ENCODE results near the gene EPAS1.

Gene EPAS1

DNA sequence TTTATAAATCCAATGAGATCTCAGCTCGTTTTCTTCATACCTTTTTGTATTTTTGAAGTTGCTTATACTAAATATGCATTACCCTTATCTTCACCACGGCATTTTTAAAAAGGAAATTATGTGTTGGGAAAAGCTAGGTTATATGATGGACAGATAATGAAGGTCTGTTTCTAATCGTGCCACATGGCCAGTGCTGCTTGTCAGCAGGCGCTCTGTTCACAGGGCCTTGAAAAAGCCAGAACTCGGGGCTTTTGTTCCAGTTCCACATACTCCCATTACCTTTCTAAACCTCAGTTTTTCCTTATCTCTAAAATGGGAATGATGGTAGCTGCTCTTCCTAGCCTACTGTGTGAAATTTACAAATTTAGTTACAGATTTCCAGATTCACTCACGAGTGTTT, 42.0 kb downstream of the EPAS1 start:
- DNase-seq (ENCODE audit: low read depth, low spot score), result no peak

DNA sequence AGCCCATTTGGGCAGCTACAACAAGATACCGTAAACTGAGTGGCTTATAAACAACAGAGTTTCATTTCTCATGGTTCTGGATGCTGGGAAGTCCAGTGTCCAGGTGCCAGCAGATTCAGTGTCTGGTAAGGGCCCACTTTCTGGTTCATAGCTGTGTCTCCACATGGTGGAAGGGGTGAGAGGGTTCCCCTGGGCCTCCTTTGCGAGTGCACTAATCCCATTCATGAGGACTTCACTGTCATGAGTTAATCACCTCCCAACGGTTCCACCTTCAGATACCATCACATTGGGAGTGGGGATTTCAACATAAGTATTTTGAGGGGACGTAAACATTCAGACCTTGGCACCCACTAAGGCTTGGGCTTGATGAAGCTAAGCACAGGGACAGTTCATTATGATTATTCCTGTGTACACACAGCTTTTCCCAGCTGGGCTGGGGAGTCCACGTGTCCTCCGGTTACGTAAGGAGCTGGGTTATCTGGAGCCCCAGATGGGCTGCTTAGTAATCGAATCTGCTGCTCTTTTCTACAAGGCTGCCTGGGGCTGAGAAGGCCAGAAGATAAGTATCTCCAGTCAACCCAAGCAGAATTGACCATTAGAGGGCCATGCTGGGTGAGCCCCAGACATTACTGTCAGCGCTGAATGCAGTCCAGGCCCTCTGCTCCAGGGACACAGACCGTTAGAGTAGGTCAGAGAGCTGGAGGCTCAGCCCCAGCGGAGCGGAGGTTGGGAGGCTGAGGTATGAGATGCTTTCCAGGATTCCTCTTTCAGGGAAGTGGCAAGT, 42.7 kb downstream of the EPAS1 start:
- peak; percentile 78 for DNase-seq (ENCODE audit: low read depth, low spot score)

DNA sequence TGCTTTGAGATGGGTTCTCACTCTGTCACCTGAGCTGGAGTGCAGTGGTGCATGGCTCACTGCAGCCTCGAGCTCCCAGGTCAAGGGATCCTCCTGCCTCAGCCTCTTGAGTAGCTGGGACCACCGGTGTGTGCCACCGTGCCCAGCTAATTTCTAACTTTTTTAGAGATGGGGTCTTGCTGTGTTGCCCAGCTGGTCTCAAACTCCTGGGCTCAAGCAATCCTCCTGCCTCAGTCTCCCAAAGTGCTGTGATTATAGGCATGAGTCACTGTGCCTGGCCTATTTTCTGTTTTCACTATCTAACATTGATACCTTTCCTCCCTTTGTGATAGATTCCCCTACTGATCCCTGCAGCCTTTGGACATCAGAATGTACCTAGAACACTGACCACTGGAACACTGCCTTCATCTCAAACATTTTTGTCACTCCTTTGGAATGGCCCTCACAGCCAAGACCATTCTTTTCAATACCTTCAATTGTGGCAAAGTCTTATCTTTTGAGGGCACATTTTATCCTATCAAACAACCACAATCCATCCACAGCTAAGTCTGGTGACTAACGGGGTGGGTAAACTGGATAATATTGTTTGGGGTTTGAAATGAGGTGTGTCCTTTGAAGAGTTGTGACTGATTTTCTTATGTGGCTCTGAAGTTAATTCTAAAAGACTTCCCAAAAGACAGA, 43.7 kb downstream of the EPAS1 start:
- DNase-seq (ENCODE audit: low read depth, low spot score), result no peak

DNA sequence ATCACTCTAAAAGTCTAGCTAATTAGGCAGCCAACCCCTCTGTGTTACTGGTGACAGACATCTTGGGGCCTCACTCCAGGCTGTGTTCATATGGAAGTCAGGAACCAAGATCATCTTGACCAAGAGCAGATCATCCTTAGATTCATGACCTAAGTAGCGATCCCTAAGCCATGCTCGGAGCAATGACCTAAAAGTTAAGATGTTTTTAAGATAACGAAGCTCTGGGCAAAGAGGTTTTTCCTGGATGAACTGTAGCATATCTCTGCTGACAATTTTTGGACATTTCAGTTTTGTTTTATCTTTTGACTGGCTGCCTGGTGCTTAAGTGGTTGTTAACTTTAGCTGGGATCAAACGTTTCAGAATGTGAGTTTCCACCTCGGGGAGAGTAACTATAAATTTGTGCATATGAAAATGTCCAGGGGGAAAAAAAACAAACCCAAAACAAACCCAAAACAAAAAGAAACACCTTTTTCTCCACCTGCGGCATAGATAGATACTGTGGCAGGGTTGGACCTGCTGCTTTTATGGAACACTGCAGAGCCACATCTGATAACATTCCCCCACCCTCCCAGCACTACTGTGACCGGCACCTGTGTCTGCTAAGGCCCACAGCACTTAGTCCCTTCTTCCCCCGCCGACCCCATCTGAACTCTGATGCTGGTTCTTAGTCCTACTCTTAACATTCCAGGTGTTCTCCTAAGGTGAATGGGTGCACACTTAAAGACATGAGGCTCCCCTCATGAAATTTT, 45.5 kb downstream of the EPAS1 start:
- DNase-seq (ENCODE audit: low read depth, low spot score), result no peak

DNA sequence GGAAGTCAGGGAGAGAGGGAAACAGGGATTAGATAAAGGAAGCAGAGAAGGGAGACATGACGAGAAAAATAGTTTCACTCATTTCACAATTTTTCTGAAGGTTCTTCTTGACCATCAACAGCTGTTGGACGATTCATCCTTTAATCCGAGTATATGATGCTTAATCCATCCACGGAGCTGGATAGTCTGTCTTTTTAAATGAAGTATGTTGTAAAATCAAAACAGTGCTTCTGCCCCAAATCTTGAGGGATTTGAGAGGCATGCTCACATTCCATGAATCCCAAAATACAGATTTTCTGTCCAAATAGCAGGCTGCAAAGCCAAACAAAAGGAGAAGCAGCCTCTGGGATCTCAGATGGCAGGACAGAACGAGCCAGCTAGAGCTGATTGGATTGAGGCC, 47.5 kb downstream of the EPAS1 start:
- DNase-seq (ENCODE audit: low read depth, low spot score), result no peak

DNA sequence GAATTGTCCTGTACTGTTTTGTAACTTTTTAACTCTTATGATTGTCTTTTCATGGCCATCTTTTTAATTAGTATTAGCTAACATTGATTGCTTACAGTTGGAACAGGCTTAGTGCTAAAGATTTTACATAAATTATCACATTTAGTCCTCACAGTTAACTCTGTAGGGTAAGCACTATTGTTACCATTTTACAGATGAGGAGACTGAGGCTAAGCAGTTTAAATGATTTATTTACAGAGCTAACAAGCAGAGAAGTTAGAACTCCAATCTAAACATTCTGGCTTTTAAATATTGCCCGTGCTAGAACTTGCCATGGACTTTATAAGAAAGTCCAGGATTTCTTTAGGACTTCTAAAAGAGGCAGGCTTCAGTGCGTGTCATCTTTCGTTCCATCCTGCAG, 48.6 kb downstream of the EPAS1 start:
- no peak for DNase-seq (ENCODE audit: low read depth, low spot score)

DNA sequence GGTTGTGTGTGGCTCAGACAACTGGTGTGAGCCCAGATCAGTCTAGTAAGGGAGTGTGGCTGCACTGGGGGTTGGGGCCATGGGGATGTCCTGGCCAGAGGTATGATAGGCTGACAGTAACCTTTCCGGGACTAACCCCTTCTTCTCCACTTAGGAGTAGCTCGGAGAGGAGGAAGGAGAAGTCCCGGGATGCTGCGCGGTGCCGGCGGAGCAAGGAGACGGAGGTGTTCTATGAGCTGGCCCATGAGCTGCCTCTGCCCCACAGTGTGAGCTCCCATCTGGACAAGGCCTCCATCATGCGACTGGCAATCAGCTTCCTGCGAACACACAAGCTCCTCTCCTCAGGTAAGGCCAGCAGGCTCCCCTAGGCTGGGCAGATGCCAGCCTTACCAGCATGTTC, 49.5 kb downstream of the EPAS1 start:
- DNase-seq (ENCODE audit: low read depth, low spot score), result no peak

DNA sequence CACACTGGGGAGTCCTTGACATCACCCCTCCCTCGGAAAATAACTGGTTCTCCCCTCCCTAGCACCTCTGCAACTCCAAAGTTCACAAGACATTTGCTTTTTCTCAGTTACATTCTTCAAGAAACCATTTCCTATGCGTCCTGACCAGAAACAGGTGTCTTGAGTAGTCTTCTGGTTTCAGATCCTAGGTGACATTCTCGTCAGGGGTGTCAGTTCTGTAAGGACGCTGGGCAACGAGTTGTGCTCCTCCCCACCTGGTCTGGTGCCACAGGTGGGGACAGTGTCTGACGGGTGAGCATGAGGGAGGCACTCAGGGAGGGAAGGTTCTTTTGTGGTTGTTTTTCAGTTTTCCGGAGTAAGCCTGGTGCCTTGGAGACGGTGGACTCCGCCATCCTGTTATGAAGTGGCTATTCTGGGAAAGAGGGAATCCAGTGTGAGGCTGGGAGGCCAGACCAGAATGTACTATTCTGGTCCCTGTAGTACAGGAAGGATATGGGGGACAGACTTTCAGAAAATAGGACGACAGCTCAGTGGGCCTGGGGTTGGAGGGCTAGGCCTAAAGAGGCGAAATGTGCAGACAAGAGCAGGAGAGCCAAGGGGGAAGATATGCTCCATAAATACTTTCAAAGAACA, 50.6 kb downstream of the EPAS1 start:
- no peak for DNase-seq (ENCODE audit: low read depth, low spot score)

DNA sequence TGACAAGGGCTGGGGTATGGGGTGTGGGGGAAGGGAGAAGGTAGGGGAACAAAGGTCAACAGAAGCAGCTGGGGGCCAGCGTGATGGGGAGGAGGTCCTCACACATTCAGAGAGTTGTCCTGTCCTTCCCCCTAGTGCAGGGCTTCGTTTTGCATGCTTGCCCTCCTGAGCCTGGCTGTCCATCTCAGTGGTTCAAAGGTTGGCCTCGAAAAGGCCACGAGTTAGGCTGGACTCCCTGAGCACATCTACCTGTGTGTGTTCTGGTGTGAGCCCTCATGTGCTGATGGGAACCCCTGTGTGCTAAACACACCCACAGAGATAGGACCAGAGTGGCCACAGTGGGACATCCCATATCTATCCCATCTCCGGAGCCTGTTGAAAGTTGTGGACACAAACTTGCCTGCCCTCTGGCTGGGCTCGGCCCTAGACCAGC, 51.9 kb downstream of the EPAS1 start:
- DNase-seq (ENCODE audit: low read depth, low spot score), result no peak

DNA sequence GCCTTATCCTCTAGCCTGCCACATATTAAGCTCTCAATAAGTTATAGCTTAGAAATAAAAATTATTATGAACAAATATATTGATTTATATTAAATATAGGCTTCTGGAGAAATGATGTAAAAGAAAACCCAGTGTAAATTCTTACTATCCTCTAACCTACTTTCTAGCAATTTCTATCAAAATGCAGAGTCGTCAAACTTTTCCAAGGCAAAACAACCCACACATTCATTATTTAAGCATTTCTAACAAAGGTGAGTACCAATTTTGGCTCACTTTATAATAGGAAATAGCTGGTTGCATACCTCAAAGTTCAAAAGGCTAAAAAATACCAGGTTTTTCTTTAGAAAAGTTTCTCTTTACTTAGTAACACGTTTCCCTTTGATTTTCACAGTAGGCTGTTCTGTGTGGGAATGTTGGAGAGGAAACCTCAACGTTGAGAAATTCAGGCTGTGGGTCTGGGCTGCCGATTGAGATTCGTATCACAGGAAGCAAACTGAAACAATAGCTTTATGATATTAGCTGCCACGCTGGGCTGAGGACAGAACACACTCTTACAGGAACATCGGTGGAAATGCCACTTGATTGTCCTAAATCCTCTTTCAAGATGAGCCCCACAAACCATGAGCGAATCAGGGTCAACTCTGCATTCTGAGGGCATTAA, 53.0 kb downstream of the EPAS1 start:
- no peak for DNase-seq (ENCODE audit: low read depth, low spot score)

DNA sequence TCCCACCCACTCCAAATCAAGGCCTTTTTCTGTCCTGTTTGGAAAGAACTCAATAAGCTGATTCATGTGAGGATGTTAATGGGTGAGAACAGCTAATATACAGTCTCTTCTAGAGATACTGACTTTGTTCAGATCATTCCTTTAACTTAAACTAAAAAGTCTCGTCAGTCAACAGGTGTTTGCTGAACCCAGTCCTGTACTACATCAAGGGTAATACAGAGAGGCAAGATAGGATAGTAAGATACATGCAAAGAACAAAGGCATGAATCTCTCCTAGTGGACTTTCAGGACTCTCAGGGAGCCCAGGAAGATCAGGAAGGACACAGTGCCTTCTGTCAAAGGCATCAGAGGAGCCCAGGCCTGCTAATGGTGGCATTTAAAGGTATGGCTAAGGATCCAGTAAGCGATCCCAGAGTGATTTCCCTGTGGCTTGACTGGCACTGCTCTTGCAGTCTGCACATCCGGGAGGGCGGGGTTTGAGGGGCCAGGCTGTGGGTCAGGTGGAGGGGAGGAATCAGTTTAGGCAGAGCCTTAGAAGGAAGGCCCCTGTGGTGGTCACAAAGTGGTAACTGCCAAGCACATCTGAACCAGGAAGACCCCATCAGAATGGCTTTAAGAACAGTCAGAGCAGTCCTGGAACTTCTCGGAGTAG, 54.0 kb downstream of the EPAS1 start:
- no peak for DNase-seq (ENCODE audit: low read depth, low spot score)

DNA sequence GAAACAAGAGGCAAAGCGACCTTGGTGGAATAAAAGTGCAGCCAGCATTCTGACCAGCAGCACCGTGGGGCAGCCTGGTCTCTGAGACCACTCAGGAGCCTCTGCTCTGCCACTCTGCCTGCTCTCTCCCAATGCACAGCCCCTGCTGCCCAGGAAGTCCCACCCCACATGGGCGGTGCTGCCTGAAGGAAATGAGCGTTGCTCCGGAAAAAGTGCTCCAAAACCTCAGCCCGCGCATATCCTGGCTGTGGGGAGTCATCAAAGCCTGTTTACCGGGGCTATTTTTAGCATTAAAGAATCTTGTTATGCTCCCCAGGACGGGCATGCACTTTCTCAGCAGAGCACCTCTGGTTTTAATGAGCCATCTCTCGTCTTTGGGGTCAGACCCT, 54.5 kb downstream of the EPAS1 start:
- no peak for DNase-seq (ENCODE audit: low read depth, low spot score)

DNA sequence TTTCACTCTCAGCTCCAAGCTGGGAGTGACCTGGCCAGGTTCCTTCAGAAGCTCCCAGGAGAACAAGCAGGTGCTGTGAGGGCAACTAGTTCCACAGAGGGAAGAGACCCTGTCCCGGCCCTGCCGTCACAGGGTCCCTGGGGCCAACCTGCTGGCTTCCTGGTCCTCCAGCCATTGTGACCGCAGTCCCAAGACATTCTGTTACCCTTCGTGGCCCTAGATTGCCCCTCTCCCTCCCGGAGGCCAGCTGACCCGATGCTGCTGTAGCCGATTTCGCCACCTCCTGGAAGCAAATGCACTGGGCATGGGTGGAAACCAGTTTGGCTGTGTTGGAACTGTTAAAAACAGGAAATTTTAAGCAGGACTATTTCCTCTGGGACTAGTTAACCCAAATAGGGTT, 55.4 kb downstream of the EPAS1 start:
- DNase-seq (ENCODE audit: low read depth, low spot score), result no peak

DNA sequence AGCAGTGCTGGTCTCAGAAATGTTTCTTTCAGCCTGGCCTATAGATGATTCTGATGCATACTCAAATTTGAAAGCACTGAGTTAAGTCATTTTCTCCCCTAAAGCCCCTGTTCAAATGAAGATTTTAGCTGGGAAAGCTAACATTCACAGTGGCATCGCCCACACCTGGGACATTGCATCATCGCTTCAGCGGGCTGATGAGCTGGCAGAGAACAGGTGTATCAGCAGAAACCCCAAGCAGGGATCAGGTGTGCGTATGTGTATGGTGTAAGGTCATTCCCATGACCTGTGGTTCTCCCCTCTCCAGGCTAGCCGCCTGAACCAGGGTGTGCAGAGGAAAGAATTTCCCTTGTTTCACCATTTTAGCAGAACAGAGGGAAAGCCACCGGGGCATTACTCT, 56.3 kb downstream of the EPAS1 start:
- DNase-seq (ENCODE audit: low read depth, low spot score), result no peak

DNA sequence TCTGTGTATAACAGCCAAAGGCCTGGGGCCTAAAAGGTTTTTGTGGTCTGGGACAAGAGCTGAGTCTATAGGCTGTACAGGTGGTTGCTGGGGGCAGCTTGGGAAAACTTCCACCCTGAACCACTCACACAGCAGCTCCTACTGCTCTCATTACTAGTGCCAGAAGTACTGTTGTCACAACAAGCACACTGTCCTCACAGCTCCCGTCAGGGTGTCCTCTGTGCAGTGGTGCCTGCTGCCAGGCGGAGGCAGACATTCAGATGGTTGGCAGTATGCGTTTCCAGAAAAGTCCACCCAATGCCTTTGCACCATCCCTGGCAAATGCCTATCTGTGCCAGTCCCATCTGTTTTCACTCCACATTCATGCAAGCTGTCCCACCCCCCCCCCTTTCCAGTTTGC, 58.5 kb downstream of the EPAS1 start:
- no peak for DNase-seq (ENCODE audit: low read depth, low spot score)

DNA sequence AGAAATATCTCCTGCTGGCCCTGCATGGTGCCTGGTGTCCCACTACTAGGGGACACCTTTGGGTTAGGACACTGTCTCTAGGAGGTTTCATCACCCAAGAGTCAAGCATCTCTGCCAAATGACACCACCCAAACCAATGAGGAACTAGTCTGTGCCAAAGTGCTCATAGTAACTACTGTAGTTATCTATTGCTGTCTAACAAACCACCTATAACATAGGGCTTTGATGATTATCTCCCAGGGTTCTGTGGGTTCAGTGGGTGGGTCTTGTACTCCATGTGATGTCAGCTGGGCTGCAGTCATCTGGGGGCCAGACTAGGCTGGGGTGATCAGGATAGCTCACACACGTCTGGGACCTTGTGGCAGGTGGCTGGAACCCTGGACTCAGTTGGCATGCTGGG, 59.8 kb downstream of the EPAS1 start:
- no peak for DNase-seq (ENCODE audit: low read depth, low spot score)

DNA sequence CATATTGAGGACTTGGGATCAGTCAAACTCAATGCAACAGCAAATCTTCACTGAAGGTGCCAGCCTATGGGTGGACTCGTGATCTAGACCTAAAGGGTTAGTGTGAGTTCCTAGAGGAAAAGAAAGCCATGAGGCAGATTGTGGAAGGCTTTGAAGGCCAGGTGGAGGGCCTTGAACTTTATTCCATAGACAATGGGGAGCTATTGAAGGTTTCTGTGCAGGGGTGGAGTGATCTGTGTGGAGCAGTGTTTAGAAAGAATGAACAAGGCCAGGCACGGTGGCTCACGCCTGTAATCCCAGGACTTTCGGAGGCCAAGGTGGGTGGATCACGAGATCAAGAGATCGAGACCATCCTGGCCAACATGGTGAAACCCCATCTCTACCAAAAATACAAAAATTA, 61.5 kb downstream of the EPAS1 start:
- no peak for DNase-seq (ENCODE audit: low read depth, low spot score)

DNA sequence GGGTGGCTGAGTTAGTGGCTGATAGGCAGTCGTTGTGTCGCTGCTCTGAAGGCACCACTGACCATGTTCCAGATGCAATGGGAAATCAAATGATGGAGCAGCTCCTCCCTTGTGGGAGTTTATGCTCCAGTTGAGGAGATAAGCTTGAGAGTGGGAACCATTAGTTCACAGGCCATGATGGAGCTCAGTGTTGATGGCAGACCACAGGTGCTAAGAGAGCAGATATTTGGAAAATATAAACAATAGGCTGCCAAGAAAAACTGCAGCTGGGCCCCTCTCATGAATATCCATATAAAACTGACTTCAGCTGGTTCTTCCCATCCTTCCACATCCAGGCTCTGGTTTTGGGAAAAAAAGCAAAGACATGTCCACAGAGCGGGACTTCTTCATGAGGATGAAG, 63.1 kb downstream of the EPAS1 start:
- DNase-seq (ENCODE audit: low read depth, low spot score), result no peak

DNA sequence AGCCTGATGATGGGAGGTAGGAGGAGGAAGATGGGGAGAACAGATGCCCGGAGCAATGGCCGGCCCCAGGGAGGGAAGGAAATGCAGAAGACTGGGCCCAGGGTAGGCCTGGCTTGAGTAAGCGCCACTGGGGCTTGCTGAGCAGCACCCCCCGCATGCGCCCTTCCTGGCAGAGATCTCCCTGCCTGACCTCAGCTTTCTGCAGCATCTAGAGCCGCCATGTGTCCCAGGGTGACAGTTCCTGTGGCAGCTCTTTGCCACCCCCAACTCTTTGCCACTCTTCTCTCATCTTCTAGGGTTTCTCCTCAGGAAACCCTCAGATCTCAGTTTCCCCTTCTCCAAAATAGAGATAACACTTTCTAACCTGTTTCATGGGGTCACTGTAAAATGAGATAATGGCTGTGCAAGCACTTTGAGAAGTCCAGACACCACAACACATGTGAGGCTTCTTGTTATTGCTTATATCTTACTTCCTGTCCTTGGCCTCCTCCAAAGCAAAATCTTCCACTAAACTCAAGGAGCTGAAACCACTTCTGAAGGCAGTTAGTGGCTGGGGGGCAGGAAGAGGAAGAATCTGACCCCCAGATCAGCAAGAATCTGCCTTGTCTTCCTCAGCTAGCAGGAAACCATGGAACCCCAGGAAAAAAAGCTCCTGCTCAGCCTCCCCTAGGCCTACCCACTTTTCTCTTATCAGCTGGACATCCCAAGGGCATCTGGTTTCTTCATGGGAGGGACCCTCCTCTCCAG, 64.9 kb downstream of the EPAS1 start:
- DNase-seq (ENCODE audit: low read depth, low spot score), result no peak

DNA sequence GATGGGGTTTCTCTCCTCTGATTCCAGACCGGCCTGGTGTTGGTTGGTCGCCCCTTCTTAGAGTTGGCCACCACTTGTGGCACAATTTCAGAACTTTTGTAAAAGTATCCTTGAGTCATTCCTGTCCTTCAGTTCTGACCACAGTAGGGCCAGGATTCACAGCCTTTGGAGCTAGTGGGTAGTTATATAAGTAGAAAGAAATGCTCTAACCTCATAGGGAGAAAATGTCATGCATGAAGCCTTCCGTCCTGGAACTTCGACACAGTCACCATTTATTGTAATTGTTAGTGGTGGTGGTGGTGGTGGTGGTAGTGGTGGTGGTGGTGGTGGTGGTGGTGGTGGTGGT, 65.4 kb downstream of the EPAS1 start:
- DNase-seq (ENCODE audit: low read depth, low spot score), result no peak
